T-helper 22 cell (primary cell): ENCODE results near the gene DOHH.

Experiments used
- DNase-seq: peaks from one replicate; pipeline ENCODE4 v3.0.0-alpha.2; 2020; ENCODE audit warnings: low read depth

The DOHH gene

GRCh38 chr19:3478409-3479176, 21.9 kb downstream of the DOHH start:
- no peak for DNase-seq

- no peak for DNase-seq
Measured at GRCh38 chr19:3477951-3478350, 22.5 kb downstream of the DOHH start.

DNA sequence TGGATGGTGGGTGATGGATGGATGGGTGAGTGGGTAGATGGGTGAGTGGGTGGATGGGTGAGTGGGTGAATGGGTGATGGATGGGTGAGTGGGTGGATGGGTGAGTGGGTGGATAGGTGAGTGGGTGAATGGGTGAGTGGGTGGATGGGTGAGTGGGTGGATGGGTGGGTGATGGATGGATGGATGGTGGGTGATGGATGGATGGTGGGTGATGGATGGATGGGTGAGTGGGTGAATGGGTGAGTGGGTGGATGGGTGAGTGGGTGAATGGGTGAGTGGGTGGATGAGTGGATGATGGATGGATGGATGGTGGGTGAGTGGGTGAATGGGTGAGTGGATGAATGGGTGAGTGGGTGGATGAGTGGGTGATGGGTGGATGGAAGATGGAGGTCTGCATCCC, 23.0 kb downstream of the DOHH start:
- no peak for DNase-seq

DNA sequence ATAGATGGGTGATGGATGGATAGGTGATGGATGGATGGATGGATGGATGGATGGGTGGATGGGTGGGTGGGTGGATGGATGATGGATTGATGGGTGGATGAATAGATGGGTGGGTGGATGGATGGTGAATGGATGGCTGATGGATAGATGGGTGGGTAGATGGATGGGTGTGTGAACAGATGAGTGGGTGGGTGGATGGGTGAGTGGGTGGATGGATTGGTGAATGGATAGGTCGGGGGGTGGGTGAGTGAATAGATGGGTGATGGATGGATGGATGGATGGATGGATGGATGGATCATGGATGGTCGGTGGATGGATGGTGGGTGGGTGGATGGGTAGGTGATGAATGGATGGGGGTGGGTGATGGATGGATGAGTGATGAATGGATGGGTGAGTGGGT, 23.6 kb downstream of the DOHH start:
- DNase-seq, result no peak

DNA sequence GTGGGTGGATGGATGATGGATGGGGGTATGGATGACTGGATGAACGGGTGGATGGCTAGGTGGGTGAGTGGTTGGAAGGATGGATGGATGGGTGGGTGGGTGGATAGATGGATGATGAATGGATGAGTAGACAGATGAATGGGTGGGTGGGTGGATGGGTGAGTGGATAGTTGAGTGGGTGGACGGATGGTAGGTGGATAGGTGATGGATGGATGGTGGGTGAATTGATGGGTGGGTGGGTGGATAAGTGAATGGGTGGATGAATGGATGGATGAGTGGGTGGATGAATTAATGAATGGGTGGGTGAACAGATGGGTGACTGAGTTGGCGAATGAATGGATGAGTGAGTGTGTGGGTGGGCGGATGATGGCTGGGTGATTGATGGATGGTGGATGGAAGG, 25.0 kb downstream of the DOHH start:
- DNase-seq, result no peak

- no peak for DNase-seq
Measured at GRCh38 chr19:3474614-3475013, 25.9 kb downstream of the DOHH start.

DNA sequence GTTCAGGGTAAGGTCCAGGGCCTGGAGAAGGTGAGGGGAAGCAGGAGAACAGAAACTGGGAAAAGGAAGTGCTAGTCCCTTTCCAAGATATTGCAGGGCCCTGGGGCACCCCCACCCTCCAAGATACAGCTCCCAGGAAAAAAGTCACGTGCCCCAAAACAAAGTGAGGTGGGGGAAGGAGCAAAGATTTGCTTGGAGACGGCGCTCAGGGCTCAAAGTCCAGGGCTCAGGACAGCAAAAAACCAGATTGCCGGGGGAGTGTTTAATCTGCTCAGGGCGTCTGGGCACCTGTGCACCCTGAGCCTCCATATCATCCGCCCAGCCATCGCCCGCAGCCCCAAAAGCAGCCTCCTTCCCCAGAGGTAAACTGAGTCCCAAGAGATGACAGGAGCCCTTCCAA, 26.5 kb downstream of the DOHH start:
- no peak for DNase-seq

DNA sequence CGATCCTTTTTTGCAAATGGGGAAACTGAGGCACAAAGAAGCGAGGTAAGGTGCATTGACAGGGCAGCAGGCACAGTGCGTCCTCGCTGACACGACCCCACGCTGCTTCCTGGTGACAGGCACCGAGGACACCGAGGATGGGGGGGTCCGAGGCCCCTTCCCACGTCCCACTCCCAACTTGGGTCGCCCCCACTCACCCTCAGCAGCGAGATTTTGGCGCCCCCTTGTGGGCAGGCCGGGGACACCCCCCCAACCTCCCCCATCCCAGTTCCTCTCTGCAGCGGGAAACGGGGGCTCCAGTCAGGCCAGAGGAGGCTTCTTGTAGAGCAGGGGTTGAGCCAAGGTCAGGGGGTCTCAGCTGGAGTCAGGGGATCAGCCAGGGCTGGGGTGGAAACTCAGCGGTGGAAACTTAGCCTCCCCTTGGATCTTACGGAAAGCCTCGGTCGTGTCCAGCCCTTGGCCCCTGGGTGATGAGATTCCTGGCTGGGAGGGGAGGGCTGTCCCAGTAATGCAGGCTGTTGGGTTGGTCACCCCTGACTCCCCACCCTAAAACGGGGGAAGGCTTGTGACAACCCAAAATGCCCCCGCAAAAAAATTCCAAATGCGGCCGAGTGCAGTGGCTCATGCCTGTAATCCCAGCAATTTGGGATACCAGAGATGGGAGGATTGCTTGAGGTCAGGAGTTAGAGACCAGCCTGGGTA, 28.4 kb downstream of the DOHH start:
- no peak for DNase-seq

DNA sequence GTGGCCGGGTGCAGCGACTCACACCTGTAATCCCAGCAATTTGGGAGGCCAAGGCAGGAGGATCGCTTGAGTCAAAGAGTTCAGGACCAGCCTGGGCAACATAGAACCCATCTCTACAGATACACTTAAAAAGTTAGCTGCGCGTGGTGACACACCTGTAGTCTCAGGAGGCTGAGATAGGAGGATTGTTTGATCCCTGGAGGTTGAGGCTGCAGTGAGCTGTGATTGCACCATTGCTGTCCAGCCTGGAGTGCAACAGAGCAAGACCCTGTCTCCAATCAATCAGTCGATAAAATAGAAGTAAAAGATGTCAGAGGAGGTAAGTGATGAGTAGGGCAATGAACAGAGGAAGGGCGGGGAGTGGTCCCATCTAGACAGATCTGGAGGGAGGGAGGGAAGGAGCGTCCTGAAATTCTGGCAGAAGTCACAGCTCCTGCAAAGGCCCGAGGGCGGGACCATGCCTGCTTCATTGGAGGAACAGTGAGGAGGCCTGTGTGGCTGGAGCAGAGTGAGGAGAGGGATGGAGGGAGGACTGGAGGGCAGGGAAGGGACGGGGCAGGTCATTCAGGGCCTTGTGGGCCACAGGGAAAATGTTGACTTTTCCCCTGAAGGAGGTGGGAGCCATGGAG, 29.9 kb downstream of the DOHH start:
- DNase-seq, result no peak

DNA sequence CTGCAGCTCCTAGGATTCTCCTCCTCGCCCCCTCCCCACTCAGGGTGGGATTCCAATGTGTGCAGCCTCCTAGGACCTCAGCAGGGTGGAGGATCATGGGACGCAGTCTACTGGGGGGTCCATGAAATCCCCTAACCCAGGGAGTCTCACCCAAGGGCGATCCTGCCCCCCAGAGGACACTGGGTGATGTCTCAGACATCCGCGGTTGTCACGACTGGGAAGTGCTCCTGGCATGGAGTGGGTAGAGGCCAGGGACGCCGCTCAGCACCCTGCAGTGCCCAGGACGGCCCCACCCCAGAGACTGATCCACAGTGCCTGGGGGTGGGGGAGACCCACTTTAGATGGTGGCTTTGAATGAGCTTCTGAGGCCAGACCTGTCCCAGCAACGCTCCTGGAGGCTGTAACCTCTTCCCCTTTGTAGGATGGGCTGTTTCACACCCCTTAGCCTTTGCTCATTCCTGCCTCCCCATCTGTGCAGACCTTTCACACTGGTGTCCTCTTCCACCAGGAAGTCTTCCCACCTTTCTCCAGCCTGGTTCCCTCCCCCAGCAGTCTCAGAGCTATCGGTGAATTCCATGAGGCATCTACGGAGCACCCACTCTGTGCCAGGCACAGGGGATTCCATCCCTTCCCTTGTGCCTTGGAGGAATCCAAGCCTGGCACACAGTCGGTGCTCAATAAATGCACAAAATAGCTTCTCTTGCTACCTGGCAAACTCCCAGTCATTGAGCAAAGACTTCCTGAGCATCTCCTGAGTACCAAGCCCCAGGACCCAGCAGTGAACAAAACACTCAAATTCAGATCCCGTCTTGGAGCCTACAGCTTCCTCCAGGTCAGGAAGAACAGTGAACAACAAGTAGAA, 30.6 kb downstream of the DOHH start:
- DNase-seq, result no peak

- DNase-seq, result no peak
Measured at GRCh38 chr19:3468211-3468610, 32.3 kb downstream of the DOHH start.

GRCh38 chr19:3467437-3468198, 32.9 kb downstream of the DOHH start:
- DNase-seq, result no peak

- no peak for DNase-seq
Measured at GRCh38 chr19:3466635-3467034, 33.8 kb downstream of the DOHH start.

GRCh38 chr19:3465552-3465951, 34.9 kb downstream of the DOHH start:
- no peak for DNase-seq

- no peak for DNase-seq
Measured at GRCh38 chr19:3464587-3465235, 35.8 kb downstream of the DOHH start.

DNA sequence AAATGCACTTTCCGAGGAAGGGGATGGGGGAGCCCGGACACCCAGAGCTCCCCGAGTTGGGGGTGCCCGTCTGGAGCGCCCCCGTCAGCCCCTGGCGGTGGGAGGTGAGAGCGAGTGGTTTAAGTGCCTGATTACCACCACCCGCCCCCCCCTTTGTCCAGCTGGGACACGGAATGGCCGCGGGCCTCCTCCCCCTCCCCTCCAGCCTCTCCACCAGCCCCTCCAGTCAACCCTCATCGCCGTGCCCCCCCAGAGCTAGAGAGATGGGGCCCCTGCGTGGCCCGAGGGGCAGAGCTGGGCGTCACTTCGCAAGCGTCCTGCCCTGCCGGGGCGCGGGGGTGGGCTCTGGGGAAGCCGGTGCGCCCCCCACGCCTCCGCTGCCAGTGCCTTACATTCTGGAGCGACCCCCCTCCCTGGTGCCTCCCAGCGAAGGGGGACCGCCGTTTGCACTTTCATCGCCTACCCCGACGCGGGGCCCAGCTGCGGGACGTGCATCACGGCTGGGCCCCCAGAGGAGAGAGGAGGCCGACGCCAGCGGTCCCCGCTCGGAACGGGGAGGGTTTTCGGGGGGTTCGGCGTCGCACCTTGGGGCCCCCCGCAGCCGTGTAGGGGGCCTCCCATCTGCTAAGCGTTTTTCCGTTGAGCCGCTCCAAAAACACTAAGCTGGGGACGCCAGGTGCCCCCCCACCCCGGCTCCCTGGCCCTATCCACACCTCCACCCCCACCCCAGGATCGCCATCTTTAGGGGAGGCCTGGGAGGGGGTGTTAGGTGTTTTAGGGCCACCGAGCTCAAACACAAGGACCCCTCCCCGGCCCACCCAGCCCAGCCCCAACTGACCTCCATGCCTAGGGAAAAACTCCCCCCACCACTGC, 36.5 kb downstream of the DOHH start:
- DNase-seq, result no peak

GRCh38 chr19:3462991-3463713, 37.3 kb downstream of the DOHH start:
- DNase-seq, result no peak

GRCh38 chr19:3459965-3460582, 40.4 kb downstream of the DOHH start:
- no peak for DNase-seq
